ENCODE measurements around the gene CACYBP.
"Not testable (repeated sequence)": the region's sequence is repeated elsewhere in the genome, so short reads cannot be mapped to it uniquely, and the experiment has no call there.

The CACYBP gene

DNA sequence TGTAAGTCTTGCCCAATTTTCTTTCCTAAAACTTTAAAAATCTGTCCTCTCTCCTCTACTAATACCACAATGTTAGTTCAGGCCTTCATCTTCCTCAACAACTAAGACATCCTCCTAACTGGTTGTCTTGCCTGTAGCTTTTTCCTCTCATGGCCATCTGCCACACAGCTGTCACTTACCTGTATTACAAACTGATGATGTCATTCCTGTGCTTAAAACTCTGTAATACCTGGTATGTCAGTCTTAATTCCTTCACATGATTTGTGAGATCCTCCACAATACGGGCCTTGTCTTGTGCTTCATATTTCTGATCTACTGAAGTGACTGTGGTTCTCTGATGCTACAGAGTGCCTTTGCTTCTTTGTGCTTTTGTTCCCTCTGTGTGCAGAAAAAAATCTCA is 13.7 kb downstream of the CACYBP start:
- Histone ChIP-seq H3K79me2 (ENCODE audit: insufficient read depth, low read depth) (peaks cover 12% of the 10 kb centered on the region), H3K27me3 (ENCODE audit: insufficient read depth, low read depth) (no peaks in the 10 kb centered on the region), H4K20me1 (ENCODE audit: insufficient read depth) (peaks cover 3% of the 10 kb centered on the region; the same call in 1 of the 2 replicates), H3K4me1 (ENCODE audit: low read depth, poor library complexity, severe bottlenecking) (peaks cover 36% of the 10 kb centered on the region), H2AFZ (ENCODE audit: low read depth) (no peak overlapping the region), H3K27ac (no peak overlapping the region), H3K36me3 (ENCODE audit: insufficient read depth) (peaks cover 24% of the 10 kb centered on the region; the same call in 1 of the 2 replicates), H3K9ac (no peak overlapping the region), H3K4me2 (no peak overlapping the region), H3K4me3 (IDR thresholded peaks at IDR 0.05; ENCODE audit: insufficient read depth, low read depth, low read length) (no peak overlapping the region)
- TF ChIP-seq, protein P1, sequence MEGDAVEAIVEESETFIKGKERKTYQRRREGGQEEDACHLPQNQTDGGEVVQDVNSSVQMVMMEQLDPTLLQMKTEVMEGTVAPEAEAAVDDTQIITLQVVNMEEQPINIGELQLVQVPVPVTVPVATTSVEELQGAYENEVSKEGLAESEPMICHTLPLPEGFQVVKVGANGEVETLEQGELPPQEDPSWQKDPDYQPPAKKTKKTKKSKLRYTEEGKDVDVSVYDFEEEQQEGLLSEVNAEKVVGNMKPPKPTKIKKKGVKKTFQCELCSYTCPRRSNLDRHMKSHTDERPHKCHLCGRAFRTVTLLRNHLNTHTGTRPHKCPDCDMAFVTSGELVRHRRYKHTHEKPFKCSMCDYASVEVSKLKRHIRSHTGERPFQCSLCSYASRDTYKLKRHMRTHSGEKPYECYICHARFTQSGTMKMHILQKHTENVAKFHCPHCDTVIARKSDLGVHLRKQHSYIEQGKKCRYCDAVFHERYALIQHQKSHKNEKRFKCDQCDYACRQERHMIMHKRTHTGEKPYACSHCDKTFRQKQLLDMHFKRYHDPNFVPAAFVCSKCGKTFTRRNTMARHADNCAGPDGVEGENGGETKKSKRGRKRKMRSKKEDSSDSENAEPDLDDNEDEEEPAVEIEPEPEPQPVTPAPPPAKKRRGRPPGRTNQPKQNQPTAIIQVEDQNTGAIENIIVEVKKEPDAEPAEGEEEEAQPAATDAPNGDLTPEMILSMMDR (conservative IDR thresholded peaks at IDR 0.05; ENCODE audit: low read depth, low read length) = no peak

DNA sequence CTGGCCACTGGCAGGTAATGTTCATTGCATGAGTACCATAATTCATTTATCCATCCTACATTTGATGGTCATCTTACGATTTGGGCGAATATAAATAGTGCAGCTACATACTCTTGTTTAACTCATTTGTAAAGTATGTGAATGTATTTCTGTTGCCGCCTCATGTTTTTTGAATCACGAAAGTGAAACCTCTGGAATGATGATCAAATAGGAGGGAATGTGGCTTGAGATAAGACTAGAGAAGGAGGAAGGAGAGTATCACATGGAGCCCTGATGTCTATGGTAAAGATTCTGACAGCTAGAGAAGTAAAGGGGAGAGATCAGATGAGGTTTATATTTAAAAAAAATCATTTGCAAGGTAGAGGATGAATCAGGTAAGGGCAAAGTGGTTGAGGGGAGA is 15.5 kb downstream of the CACYBP start:
- Histone ChIP-seq H3K36me3 (ENCODE audit: insufficient read depth) (peaks cover 15% of the 10 kb centered on the region; the same call in 1 of the 2 replicates), H2AFZ (ENCODE audit: low read depth) (no peak overlapping the region), H3K4me2 (no peak overlapping the region), H3K27me3 (ENCODE audit: insufficient read depth, low read depth) (no peaks in the 10 kb centered on the region), H3K27ac (no peak overlapping the region; the same call in 1 of the 2 replicates), H4K20me1 (ENCODE audit: insufficient read depth) (peaks cover 3% of the 10 kb centered on the region; the same call in 1 of the 2 replicates), H3K9ac (no peak overlapping the region), H3K4me1 (ENCODE audit: low read depth, poor library complexity, severe bottlenecking) (peaks cover 28% of the 10 kb centered on the region), H3K4me3 (IDR thresholded peaks at IDR 0.05; ENCODE audit: insufficient read depth, low read depth, low read length) (no peak overlapping the region), H3K79me2 (ENCODE audit: insufficient read depth, low read depth) (peaks cover 9% of the 10 kb centered on the region; the same call in 1 of the 2 replicates)
- TF ChIP-seq, protein P1 (conservative IDR thresholded peaks at IDR 0.05; ENCODE audit: low read depth, low read length) = no peak

DNA sequence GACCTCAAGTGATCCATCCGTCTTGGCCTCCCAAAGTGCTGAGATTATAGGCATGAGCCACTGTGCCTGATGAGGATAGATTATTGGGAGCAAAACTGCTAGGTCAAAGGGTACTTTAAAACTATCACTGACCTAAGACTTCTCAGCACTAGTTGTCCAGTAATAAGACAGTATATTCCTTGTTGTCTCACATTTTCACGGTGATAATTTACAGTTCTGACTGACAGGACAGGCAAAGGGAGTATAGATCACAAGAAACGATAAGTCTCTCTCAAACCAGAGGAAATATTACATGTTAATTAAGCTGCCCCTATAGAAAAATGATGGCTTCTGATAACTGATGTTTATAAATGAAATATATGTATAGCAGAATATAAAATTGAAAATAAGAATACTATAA is 19.8 kb downstream of the CACYBP start:
- Histone ChIP-seq H3K27me3 (ENCODE audit: insufficient read depth, low read depth) (no peaks in the 10 kb centered on the region), H3K4me2 (no peak overlapping the region), H3K4me1 (ENCODE audit: low read depth, poor library complexity, severe bottlenecking) (peaks cover 39% of the 10 kb centered on the region), H4K20me1 (ENCODE audit: insufficient read depth) (no peaks in the 10 kb centered on the region), H2AFZ (ENCODE audit: low read depth) (no peak overlapping the region), H3K79me2 (ENCODE audit: insufficient read depth, low read depth) (peaks cover 31% of the 10 kb centered on the region), H3K27ac (no peak overlapping the region), H3K9ac (no peak overlapping the region), H3K4me3 (IDR thresholded peaks at IDR 0.05; ENCODE audit: insufficient read depth, low read depth, low read length) (no peak overlapping the region), H3K36me3 (ENCODE audit: insufficient read depth) (peaks cover 4% of the 10 kb centered on the region; the same call in 1 of the 2 replicates)
- TF ChIP-seq, protein P1 (conservative IDR thresholded peaks at IDR 0.05; ENCODE audit: low read depth, low read length) = no peak

DNA sequence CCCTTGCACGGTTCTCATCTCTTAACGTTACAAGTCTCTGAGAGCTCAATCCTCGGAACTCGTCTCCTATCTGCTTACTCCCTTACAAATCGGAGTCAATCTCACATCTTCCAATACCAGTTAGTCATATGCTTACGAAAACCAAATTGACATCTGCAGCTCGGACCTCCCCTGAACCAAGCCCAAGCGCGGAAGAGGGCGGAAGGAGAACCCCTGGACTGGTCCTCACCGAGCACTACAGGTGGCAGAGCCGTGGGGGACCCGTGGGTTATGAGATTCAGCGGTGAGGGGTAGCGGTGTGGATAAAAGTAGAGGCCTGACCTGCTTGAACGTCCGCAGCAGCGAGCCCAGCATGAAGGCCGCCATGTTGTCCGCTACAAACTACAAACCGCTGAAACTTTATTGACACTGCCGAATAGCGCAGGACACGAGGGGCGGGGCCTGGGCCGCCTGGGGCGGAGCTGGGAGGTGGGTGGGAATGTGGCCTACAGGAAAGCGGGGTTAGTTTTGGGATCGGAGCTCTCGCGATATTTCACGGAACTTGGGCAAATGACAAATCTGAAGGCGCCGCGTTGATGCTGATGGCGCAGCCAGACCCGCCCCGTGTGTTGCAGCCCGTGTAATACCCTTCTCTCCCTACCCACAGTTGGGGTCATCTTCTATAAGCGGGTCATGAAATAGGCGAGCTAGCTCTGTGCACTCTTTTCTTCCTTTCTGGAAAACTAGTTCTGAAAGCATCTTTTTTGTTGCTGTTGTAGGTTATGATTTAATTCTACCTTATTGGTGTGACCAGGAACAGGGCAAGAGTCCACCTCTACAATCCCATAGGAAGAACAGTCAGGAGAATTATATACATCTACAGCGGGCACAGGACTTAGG is 23.5 kb downstream of the CACYBP start, which contains the start of gene MRPS14:
TSS of gene MRPS14 (minus strand) at position 383 of the 879 bp plus-strand sequence. CDS start at position 366, 17 bp downstream.
- Histone ChIP-seq H4K20me1 (ENCODE audit: insufficient read depth) (no peaks in the 10 kb centered on the region), H2AFZ (ENCODE audit: low read depth) (peak within 1 kb of the TSS; percentile 100), H3K4me2 (peak within 1 kb of the TSS; percentile 83), H3K27ac (peak within 1 kb of the TSS; percentile 62), H3K4me1 (ENCODE audit: low read depth, poor library complexity, severe bottlenecking) (peaks cover 22% of the 10 kb centered on the region), H3K4me3 (IDR thresholded peaks at IDR 0.05; ENCODE audit: insufficient read depth, low read depth, low read length) (peak within 1 kb of the TSS; percentile 100), H3K36me3 (ENCODE audit: insufficient read depth) (peaks cover 2% of the 10 kb centered on the region; the same call in 1 of the 2 replicates), H3K79me2 (ENCODE audit: insufficient read depth, low read depth) (peaks cover 31% of the 10 kb centered on the region), H3K9ac (peak within 1 kb of the TSS; percentile 74), H3K27me3 (ENCODE audit: insufficient read depth, low read depth) (no peaks in the 10 kb centered on the region)
- TF ChIP-seq, protein P1 (conservative IDR thresholded peaks at IDR 0.05; ENCODE audit: low read depth, low read length) = no peak

DNA sequence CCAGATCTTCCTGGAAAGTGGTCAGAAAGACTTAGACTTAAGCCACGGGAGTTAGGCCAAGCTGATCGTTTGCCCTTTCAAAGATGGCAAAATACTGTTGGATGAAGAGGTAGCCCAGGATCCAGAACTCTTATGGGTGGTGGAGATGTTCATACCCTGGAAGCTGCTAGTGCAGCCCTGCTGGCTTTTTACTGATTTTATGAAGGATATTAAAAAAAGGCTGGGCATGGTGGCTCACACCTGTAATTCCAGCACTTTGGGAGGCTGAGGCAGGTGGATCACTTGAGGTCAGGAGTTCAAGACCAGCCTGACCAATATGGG is 24.1 kb downstream of the CACYBP start:
- peak overlapping the region; percentile 100 for H2AFZ ChIP-seq (ENCODE audit: low read depth)
- peaks cover 31% of the 10 kb centered on the region for H3K79me2 ChIP-seq (ENCODE audit: insufficient read depth, low read depth)
- peak overlapping the region; percentile 83 for H3K4me2 ChIP-seq
- not testable (repeated sequence) for H4K20me1 ChIP-seq (ENCODE audit: insufficient read depth); H3K36me3 ChIP-seq (ENCODE audit: insufficient read depth); H3K27me3 ChIP-seq (ENCODE audit: insufficient read depth, low read depth); H3K4me3 ChIP-seq (IDR thresholded peaks at IDR 0.05; ENCODE audit: insufficient read depth, low read depth, low read length)
- H3K4me1 ChIP-seq (ENCODE audit: low read depth, poor library complexity, severe bottlenecking) = peaks cover 23% of the 10 kb centered on the region
- H3K9ac ChIP-seq = peak overlapping the region; percentile 74
- peak overlapping the region; percentile 62 for H3K27ac ChIP-seq
